Caco-2 (cell line): ENCODE measurements around the gene CPSF4. TPM values are rescaled to one million over a fixed set of nuclear protein-coding genes. Genes with fewer than 3 reads are reported as not detected.

ENCODE experiments used
- BruUV-seq: library from RNA; stranded (reverse); fragments of 400-500 nt; replicated peaks from 2 replicates; lab custom pipeline; 2021; lab: Mats Ljungman, UMichigan
- CTCF ChIA-PET: fragments of 300-600 bp; sonication (Branson Sonifier 250); formaldehyde crosslinking; loops from one replicate; lab custom pipeline; 2022; ENCODE audit warnings: antibody characterized with exemption; lab: Charles Lee
- POLR2A ChIA-PET: fragments of 300-600 bp; sonication (Branson Sonifier 250); formaldehyde crosslinking; loops from one replicate; lab custom pipeline; 2022; ENCODE audit warnings: antibody characterized with exemption; lab: Charles Lee
- DNase-seq, 2 experiments: peaks; one replicate each; pipeline versions ENCODE4 v3.0.0 to v3.0.0-alpha.2; 2020 to 2022
- H3K27me3 ChIP-seq: replicated peaks from 2 replicates; pipeline ENCODE4 v1.6.0; 2011; ENCODE audit warnings: low read length; ENCODE audit not compliant: control insufficient read depth, insufficient read depth
- H3K36me3 ChIP-seq: 2 replicates; pipeline ENCODE4 v1.5.1; 2011; ENCODE audit warnings: low read length; ENCODE audit not compliant: control insufficient read depth, insufficient read depth
- H3K4me1 ChIP-seq: fragments of 250-450 bp; sonication (Bioruptor Pico); 2 replicates; pipeline ENCODE4 v1.5.1; 2020; ENCODE audit warnings: mild to moderate bottlenecking
- H3K4me3 ChIP-seq: 2 replicates; pipeline ENCODE4 v1.5.1; 2011; ENCODE audit warnings: low read depth, mild to moderate bottlenecking, control low read depth, low read length
- H3K9me3 ChIP-seq: fragments of 250-450 bp; sonication (Bioruptor Pico); 2 replicates; pipeline ENCODE4 v1.5.1; 2020; ENCODE audit warnings: mild to moderate bottlenecking, moderate library complexity
- H3K27ac Mint-ChIP-seq: one replicate; pipeline ENCODE4 v1.8.0; 2022; ENCODE audit warnings: mixed read lengths; ENCODE audit not compliant: unreplicated experiment
- H3K27me3 Mint-ChIP-seq: one replicate; pipeline ENCODE4 v1.8.0; 2022; ENCODE audit warnings: mixed read lengths; ENCODE audit not compliant: insufficient read depth, unreplicated experiment
- H3K36me3 Mint-ChIP-seq: one replicate; pipeline ENCODE4 v1.8.0; 2022; ENCODE audit warnings: mild to moderate bottlenecking, mixed read lengths; ENCODE audit not compliant: insufficient read depth, unreplicated experiment
- H3K4me1 Mint-ChIP-seq: one replicate; pipeline ENCODE4 v1.8.0; 2022; ENCODE audit warnings: low read depth, mixed read lengths; ENCODE audit not compliant: unreplicated experiment
- H3K4me3 Mint-ChIP-seq: one replicate; pipeline ENCODE4 v1.8.0; 2022; ENCODE audit warnings: mild to moderate bottlenecking, moderate library complexity, mixed read lengths; ENCODE audit not compliant: unreplicated experiment
- H3K9me3 Mint-ChIP-seq: one replicate; pipeline ENCODE4 v1.8.0; 2022; ENCODE audit warnings: mixed read lengths; ENCODE audit not compliant: unreplicated experiment
- CTCF ChIP-seq, 2 experiments: fragments of 200-600 bp in 1 of 2; IDR thresholded peaks; 1 replicate in 1 of 2; 2 replicates in 1 of 2; pipeline versions ENCODE4 v1.5.1 to v1.8.0; 2011 to 2022; ENCODE audit warnings: antibody characterized with exemption in 1 of 2, control low read depth in 1 of 2, inconsistent platforms in 1 of 2, low read depth in 1 of 2, low read length in 1 of 2, mild to moderate bottlenecking in 1 of 2, moderate library complexity in 1 of 2; ENCODE audit not compliant: insufficient read depth in 1 of 2, severe bottlenecking in 1 of 2, unreplicated experiment in 1 of 2
- intact Hi-C: fragments of 100-400 bp; cut with micrococcal nuclease; formaldehyde crosslinking; loops from one replicate; pipeline ENCODE4 v1.10.0; 2022; ENCODE audit not compliant: unreplicated experiment
- total RNA-seq: library from RNA; stranded (reverse); gene quantifications from 2 replicates; pipeline ENCODE4 v1.2.3, GENCODE V29; 2022

The CPSF4 gene
- total RNA-seq, 1 experiment from 2014 or later = 158 TPM

GRCh38 chr7:99420986-99421385 lies 17.8 kb upstream of the CPSF4 start:
- 0 out of 2 replicates have a peak, but pooled peaks cover 5% of the 10 kb centered on the region for H3K4me1 ChIP-seq
- Mint-ChIP-seq H3K9me3 (no peaks in the 10 kb centered on the region), H3K4me1 (peaks cover 9% of the 10 kb centered on the region), H3K27ac (no peak overlapping the region), H3K36me3 (peaks cover 100% of the 10 kb centered on the region), H3K27me3 (no peaks in the 10 kb centered on the region), H3K4me3 (no peak overlapping the region)
- H3K27me3 ChIP-seq = no peaks in the 10 kb centered on the region
- intact Hi-C loops = no loop called here
- no peak overlapping the region for H3K4me3 ChIP-seq
- BruUV-seq = no TSS peak
- POLR2A ChIA-PET = no interaction called here
- no peaks in the 10 kb centered on the region for H3K9me3 ChIP-seq
- peaks cover 18% of the 10 kb centered on the region for H3K36me3 ChIP-seq
- no peak for TF ChIP-seq CTCF (IDR thresholded peaks at IDR 0.05; ENCODE audit: insufficient read depth in 1 of 2, low read depth in 1 of 2, low read length in 1 of 2, severe bottlenecking in 1 of 2, unreplicated experiment in 1 of 2)
- CTCF ChIA-PET = interaction anchor here (1.1 kb wide), 1 partner anchor 13 kb away, joined by 3 read pairs; the partner anchor contains the start of genes BUD31 and PDAP1
- DNase-seq = no peak

- ChIA-PET POLR2A (no interaction called here), CTCF (interaction anchor here (0.6 kb wide), 1 partner anchor 147 kb away, joined by 4 read pairs; no protein-coding TSS in a partner anchor)
- H3K9me3 ChIP-seq = no peaks in the 10 kb centered on the region
- Mint-ChIP-seq H3K4me1 (peaks cover 9% of the 10 kb centered on the region), H3K27me3 (no peaks in the 10 kb centered on the region), H3K36me3 (peaks cover 95% of the 10 kb centered on the region), H3K9me3 (no peaks in the 10 kb centered on the region), H3K27ac (no peak overlapping the region), H3K4me3 (no peak overlapping the region)
- H3K4me3 ChIP-seq = no peak overlapping the region
- H3K27me3 ChIP-seq = no peaks in the 10 kb centered on the region
- intact Hi-C loops = no loop called here
- BruUV-seq = no TSS peak
- no peak for TF ChIP-seq CTCF (IDR thresholded peaks at IDR 0.05; ENCODE audit: insufficient read depth in 1 of 2, low read depth in 1 of 2, low read length in 1 of 2, severe bottlenecking in 1 of 2, unreplicated experiment in 1 of 2)
- 0 out of 2 replicates have a peak, but pooled peaks cover 5% of the 10 kb centered on the region for H3K4me1 ChIP-seq
- H3K36me3 ChIP-seq = peaks cover 16% of the 10 kb centered on the region
- DNase-seq = no peak
Observed at GRCh38 chr7:99422186-99422585, 16.6 kb upstream of the CPSF4 start.

- Histone ChIP-seq H3K27me3 (no peaks in the 10 kb centered on the region), H3K9me3 (no peaks in the 10 kb centered on the region), H3K36me3 (peaks cover 15% of the 10 kb centered on the region), H3K4me3 (no peak overlapping the region), H3K4me1 (0 out of 2 replicates have a peak, but pooled peaks cover 5% of the 10 kb centered on the region)
- POLR2A ChIA-PET = no interaction called here
- intact Hi-C loops = no loop called here
- no peak for TF ChIP-seq CTCF (IDR thresholded peaks at IDR 0.05; ENCODE audit: insufficient read depth in 1 of 2, low read depth in 1 of 2, low read length in 1 of 2, severe bottlenecking in 1 of 2, unreplicated experiment in 1 of 2)
- H3K4me1 Mint-ChIP-seq = peaks cover 9% of the 10 kb centered on the region
- CTCF ChIA-PET = interaction anchor here (0.6 kb wide), 1 partner anchor 148 kb away, joined by 4 read pairs; no protein-coding TSS in a partner anchor
- no peaks in the 10 kb centered on the region for H3K27me3 Mint-ChIP-seq
- peaks cover 92% of the 10 kb centered on the region for H3K36me3 Mint-ChIP-seq
- H3K9me3 Mint-ChIP-seq = no peaks in the 10 kb centered on the region
- BruUV-seq = TSS peak; percentile 10
- no peak overlapping the region for H3K4me3 Mint-ChIP-seq
- no peak for DNase-seq
- H3K27ac Mint-ChIP-seq = peak overlapping the region; percentile 28
Observed at GRCh38 chr7:99422625-99423024, 16.1 kb upstream of the CPSF4 start.
